GM08714 (cell line): ENCODE data around the gene TRMT1.
A peak's percentile ranks its signal among the peaks of the same experiment; 100 is the strongest.

ENCODE experiments used
- H3K4me3 ChIP-seq: fragments of 200-500 bp; sonication (Bioruptor generic); 2 replicates; pipeline ENCODE4 v1.5.1; 2014; ENCODE audit warnings: mild to moderate bottlenecking, low read length, inconsistent platforms
- ZNF274 ChIP-seq: IDR thresholded peaks from 2 replicates; pipeline ENCODE4 v1.6.1; 2012; ENCODE audit warnings: mild to moderate bottlenecking, low read depth, low read length

Gene TRMT1

GRCh38 chr19:13104360-13104847, 12.1 kb downstream of the TRMT1 start:
- peak overlapping the region; percentile 51; the same call in 1 of the 2 replicates for H3K4me3 ChIP-seq
- no peak for TF ChIP-seq ZNF274

DNA sequence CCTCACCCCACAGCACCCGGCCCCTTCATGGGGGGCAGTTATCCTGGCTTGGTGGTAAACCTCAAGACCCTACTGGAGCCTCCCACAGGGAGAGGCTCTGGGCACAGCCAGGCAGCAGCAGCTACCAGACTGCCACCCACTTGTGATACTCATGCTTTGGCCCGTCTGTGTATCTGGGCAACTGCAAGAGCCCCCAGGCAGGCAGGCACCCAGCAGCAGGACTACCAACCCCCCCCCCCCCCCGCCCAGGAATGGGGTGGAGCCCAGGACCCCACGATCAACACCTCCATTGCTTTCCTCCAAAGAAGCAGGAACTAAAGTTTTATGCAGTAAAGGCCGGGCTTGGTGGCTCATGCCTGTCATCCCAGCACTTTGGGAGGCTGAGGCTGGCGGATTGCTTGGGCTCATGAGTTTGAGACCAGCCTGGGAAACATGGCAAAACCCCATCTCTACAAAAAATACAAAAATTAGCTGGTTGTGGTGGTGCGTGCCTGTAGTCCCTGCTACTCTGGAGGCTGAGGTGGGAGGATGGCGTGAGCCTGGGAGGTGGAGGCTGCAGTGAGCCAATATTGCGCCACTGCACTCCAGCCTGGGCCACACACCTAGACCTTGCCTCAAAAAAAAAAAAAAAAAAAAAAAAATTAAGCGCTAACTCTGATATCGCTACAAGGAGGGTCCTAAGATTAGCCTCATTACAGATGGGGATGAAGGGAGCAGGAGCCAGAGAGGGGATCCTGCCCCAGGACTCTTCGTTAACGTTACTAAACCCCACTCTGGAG, 12.8 kb downstream of the TRMT1 start:
- no peak for TF ChIP-seq ZNF274
- peak overlapping the region; percentile 51; the same call in 1 of the 2 replicates for H3K4me3 ChIP-seq

DNA sequence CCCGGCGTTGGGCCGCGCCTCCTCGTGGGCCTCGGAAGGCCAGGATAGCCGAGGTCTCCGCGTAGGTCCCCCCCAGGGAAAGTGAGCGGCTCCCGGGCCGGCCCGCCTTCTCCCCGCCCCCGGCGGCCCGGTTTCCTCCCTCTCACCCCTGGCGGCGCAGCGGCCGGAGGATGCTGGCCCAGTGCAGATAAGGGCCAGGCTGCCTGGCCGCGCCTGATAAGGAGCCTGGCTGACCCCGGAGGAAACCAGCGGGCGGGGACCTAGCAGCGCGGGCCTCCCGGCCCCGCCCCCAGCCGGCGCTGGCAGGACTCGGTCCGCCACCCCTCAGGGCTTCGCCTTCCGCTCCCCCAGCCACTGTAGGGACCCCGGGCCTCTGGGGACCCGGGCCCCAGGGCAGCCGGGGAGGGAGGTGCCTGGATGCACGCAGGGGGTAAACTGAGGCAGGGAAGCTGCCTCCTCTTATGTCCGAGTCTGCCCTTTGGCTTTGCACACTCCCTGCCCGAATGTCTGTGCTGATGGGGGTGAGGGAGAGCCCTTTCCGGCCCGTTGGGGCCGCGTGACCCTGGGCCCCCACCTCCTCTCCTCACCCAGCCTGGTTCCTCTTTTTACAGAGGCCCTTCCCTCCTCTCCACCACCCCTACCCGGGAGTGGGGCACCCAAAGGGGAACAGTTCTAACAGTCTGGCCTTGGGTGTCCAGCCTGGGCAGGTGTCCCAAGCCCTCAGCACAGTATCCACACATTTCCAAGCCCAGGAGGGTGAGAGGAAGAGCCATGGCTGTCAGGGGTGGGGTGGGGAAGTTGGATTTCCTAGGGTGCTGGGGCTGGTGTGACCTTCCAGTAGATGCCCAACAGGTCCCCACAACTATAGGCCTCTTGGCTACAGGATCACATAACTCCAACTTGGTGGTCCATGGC, 13.6 kb downstream of the TRMT1 start, which contains the start of gene LYL1:
TSS of gene LYL1 (minus strand) at position 193 of the 915 bp plus-strand sequence. CDS start 1,687 bp downstream, outside the sequence.
- no peak for TF ChIP-seq ZNF274
- H3K4me3 ChIP-seq = peak within 1 kb of the TSS; percentile 58; the same call in 1 of the 2 replicates

DNA sequence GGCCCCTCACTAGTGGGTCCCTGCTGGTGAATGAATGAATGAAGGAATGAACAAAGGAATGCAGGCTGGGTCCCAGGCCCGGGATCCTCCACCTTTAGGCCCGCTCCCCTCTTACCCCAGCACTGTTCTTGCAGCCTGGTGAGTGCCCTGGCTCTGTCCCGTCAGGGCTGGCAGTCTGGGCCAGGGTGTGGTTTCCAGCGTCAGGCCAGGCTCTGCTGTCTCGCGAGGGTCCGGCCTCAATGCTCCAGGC, 14.2 kb downstream of the TRMT1 start:
- peak overlapping the region; percentile 58; the same call in 1 of the 2 replicates for H3K4me3 ChIP-seq
- TF ChIP-seq ZNF274 = no peak

DNA sequence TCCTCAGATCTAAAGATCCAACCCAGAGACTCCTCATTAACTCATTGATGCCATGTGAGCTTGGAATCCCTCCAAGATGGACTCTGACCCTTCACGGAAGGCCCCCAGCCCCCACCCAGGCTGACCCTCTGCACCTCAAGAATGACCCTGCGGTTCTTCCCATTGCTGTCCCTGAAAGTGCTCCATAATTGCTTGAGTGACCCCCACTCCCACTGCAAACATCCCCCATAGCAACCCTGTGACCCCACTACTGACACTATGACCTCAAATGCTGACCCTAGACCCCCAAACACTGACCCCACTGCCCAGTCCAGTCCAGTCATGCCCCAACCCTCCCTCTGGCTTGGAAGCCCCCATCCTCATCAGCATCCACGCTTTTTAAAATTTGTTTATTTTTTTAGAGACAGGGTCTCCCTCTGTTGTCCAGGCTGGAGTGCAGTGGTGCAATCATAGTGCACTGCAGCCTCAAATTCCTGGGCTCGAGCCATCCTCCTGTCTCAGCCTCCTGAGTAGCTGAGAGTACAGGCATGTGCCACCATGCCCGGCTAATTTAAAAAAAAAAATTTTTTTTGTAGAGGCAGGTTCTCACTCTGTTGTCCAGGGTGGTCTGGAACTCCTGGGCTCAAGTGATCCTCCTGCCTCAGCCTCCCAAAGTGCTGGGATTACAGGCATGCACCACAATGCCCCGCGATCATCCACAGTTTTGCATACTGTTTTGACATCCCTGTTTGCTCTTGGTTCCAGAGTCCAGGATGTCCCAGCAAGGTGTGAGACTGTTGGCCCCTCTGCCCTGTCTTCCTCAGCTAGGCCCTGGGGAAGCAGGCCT, 14.7 kb downstream of the TRMT1 start:
- TF ChIP-seq ZNF274 = no peak

GRCh38 chr19:13100841-13101589, 15.5 kb downstream of the TRMT1 start:
- no peak for TF ChIP-seq ZNF274
- peak overlapping the region; percentile 58; the same call in 1 of the 2 replicates for H3K4me3 ChIP-seq

More for the DNA sequence above, 14.7 kb downstream of the TRMT1 start:
- peak overlapping the region; percentile 58; the same call in 1 of the 2 replicates for H3K4me3 ChIP-seq

DNA sequence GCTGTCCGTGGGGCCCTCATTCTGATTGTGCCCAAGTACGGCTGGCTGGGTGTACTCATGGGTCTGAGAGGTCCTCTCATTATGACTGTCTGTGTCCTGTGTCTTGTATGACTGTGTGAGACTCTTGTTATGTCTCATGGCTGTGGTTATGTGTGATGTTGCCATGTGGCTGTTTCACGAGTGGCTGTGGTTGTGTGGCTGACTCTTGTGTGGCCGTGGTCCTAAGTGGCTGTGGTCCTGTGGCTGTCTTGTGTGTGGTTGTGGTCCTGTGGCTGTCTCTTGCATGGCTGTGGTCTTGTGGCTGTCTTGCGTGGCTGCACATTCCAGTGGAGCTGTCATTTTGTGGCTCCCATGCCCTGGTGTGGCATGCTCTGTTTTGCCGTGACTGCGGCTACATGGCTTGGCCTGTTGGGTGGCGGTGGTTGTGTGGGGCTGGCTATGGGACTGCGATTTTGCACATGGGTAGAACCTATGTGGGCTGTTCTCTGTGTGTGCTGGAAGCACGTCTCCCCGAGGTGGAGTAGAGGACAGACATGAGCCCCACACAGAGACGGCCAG, 16.4 kb downstream of the TRMT1 start:
- no peak for TF ChIP-seq ZNF274
- no peak overlapping the region; the same call in 1 of the 2 replicates for H3K4me3 ChIP-seq

- TF ChIP-seq ZNF274 = no peak
- H3K4me3 ChIP-seq = peak overlapping the region; percentile 9; the same call in 1 of the 2 replicates
Observed at GRCh38 chr19:13099073-13099999, 17.2 kb downstream of the TRMT1 start.

DNA sequence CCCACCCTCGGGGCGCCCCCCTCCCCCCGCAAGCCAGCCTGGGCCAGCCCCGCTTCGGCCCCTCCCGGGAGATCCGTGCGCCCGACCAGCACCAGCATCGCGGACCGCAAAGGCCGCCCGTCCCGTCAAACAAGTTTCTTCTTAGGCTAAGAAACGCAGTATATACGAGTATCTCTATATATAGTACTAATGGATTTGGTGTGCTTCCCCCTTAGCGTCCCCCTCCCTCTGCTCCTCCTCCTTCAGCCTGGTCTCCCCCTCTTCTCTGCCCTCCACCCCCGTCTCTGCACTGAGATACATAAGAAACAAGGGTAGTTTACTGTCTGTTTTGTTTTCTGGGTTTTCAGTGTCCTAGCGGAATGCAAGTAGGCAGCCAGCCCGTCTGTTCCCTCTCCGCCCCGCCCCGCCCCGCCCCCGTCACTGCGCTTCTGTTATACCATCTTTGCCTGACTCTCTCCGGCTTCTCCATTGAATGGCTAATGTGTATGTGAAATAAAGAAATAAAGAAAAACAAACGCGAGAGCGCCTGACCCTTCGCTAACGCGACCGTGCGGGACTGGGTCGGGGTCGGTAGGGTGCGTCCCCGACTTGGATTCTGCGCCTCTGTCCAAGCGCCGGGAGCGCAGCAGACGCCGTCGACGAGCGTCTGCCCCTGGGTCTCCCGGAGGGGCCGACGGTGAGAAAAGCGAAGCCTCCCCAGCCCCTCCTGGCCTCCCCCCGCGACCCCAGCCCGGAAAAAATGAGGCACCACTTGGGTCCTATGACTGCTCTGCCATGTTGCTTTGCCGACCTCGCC, 18.1 kb downstream of the TRMT1 start:
- H3K4me3 ChIP-seq = no peak overlapping the region
- TF ChIP-seq ZNF274 = no peak

DNA sequence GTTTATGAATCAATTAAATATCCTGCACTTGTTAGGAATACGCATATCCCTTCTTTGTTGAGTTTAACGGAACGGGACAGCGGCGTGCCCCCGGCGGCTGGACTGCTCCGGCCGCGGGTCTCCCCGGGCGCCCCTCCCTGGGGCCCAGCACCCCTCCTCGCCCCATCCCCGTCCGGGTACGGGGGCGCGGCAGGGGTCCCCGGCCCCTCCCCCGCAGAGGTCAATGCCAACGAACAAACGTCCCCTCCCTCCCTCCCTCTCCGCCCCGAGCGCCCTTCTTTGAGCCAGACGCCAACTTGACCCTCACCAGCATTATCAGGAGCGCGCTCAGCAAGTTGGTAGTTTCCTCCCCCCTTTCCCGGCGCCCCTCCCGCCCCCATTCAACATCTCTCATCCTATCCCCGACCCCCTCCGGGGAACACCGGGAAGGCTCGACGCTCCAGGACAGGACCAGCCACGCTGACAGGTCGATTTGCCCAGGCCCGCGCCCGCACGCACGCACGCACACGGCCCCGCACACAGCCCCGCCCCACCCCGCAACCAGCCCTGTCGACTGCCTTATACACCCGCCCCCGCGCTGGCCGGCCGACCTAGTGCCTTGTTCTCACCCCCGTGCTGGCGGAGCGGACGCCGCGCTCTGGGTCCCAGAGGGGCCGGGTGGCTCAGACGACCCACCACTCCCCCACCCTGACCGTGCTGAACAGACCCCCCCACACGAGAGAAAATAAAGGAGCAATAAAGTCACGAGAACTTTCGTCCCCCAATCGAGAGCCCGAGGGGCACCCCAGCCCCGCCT, 18.9 kb downstream of the TRMT1 start:
- no peak overlapping the region for H3K4me3 ChIP-seq

DNA sequence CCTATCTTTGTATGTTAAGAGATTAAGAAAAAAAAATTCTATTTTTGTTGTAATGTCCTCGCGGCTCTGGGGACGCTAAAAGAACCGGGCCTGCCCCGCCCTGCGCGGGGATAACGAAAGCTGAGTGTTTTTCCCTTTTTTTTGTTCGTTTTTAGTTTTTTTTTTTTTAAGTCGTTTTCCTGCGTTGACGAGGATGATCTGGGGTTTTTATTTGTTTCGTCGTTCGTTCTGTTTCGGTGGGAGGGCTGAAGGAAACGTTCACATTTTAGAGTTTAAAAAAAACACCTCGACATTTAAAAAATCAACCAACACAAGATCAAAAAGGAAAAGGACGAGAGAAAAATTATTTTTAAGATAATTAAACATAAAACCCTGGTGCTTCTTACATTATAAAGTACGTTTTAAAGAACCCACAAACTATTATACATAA, 19.5 kb downstream of the TRMT1 start:
- H3K4me3 ChIP-seq = no peak overlapping the region
- TF ChIP-seq ZNF274 = no peak

More for the DNA sequence above, 18.9 kb downstream of the TRMT1 start:
- no peak for TF ChIP-seq ZNF274
